ENCODE data around the gene GSTO1.

GRCh38 chr10:104309980-104310978 lies 55.6 kb downstream of the GSTO1 start:
- TF ChIP-seq EZH2phosphoT487 (IDR thresholded peaks at IDR 0.05; ENCODE audit: insufficient read depth, low read depth) (no peak), EZH2 (IDR thresholded peaks at IDR 0.05; ENCODE audit: insufficient read depth, poor library complexity, severe bottlenecking) (no peak)
